Osteocyte (in vitro differentiated cells): ENCODE measurements around the gene HMGN4. TPM values are rescaled to one million over a fixed set of nuclear protein-coding genes. Genes with fewer than 3 reads are reported as not detected.

Experiments used
- DNase-seq: peaks from one replicate; pipeline ENCODE4 v3.0.0; 2021; ENCODE audit warnings: mixed read lengths; ENCODE audit not compliant: unreplicated experiment; ENCODE audit errors: extremely low spot score
- H3K27ac Mint-ChIP-seq: one replicate; pipeline ENCODE4 v1.8.0; 2021; ENCODE audit warnings: mild to moderate bottlenecking, mixed read lengths; ENCODE audit not compliant: unreplicated experiment
- H3K27me3 Mint-ChIP-seq: one replicate; pipeline ENCODE4 v1.8.0; 2021; ENCODE audit warnings: mixed read lengths; ENCODE audit not compliant: unreplicated experiment
- H3K36me3 Mint-ChIP-seq: one replicate; pipeline ENCODE4 v1.8.0; 2021; ENCODE audit warnings: mixed read lengths; ENCODE audit not compliant: unreplicated experiment
- H3K4me1 Mint-ChIP-seq: one replicate; pipeline ENCODE4 v1.8.0; 2021; ENCODE audit warnings: mixed read lengths; ENCODE audit not compliant: unreplicated experiment
- H3K4me3 Mint-ChIP-seq: one replicate; pipeline ENCODE4 v1.8.0; 2021; ENCODE audit warnings: mild to moderate bottlenecking, moderate library complexity, mixed read lengths; ENCODE audit not compliant: unreplicated experiment
- H3K9me3 Mint-ChIP-seq: one replicate; pipeline ENCODE4 v1.8.0; 2021; ENCODE audit warnings: mixed read lengths; ENCODE audit not compliant: unreplicated experiment
- CTCF ChIP-seq: fragments of 200-600 bp; sonication (generic); IDR thresholded peaks from 2 replicates; pipeline ENCODE4 v1.5.0; 2021; ENCODE audit warnings: antibody characterized with exemption, mild to moderate bottlenecking, moderate library complexity
- total RNA-seq: library from RNA; stranded (reverse); gene quantifications from 2 replicates; pipeline ENCODE4 v1.2.1, GENCODE V29; 2021

HMGN4 gene
- total RNA-seq, 1 donor from 2014 or later: 45.0 TPM

- Mint-ChIP-seq H3K36me3 (no peaks in the 10 kb centered on the region), H3K27me3 (no peaks in the 10 kb centered on the region), H3K27ac (no peak overlapping the region), H3K4me3 (no peak overlapping the region), H3K4me1 (peaks cover 10% of the 10 kb centered on the region), H3K9me3 (no peaks in the 10 kb centered on the region)
- no peak for TF ChIP-seq CTCF
- DNase-seq: no peak
These were observed 21.4 kb upstream of the HMGN4 start for GRCh38 chr6:26516481-26517427.

GRCh38 chr6:26519359-26519758 lies 18.8 kb upstream of the HMGN4 start:
- no peak for TF ChIP-seq CTCF
- Mint-ChIP-seq H3K27me3 (no peaks in the 10 kb centered on the region), H3K4me3 (no peak overlapping the region), H3K36me3 (no peaks in the 10 kb centered on the region), H3K9me3 (no peaks in the 10 kb centered on the region), H3K4me1 (peaks cover 22% of the 10 kb centered on the region), H3K27ac (no peak overlapping the region)
- DNase-seq: no peak

- Mint-ChIP-seq H3K9me3 (no peaks in the 10 kb centered on the region), H3K27ac (peak overlapping the region; percentile 92), H3K4me3 (peak overlapping the region; percentile 74), H3K27me3 (no peaks in the 10 kb centered on the region), H3K4me1 (peaks cover 22% of the 10 kb centered on the region), H3K36me3 (no peaks in the 10 kb centered on the region)
- no peak for TF ChIP-seq CTCF
- DNase-seq: no peak
These were observed 17.8 kb upstream of the HMGN4 start for GRCh38 chr6:26520237-26520849.

GRCh38 chr6:26520850-26521599 lies 17.1 kb upstream of the HMGN4 start:
- Mint-ChIP-seq H3K27me3 (no peaks in the 10 kb centered on the region), H3K4me1 (peaks cover 22% of the 10 kb centered on the region), H3K27ac (peak overlapping the region; percentile 95), H3K36me3 (no peaks in the 10 kb centered on the region), H3K9me3 (no peaks in the 10 kb centered on the region), H3K4me3 (peak overlapping the region; percentile 77)
- TF ChIP-seq CTCF: no peak
- peak; percentile 95 for DNase-seq
